Stimulated activated CD4-positive, alpha-beta T cell treated with anti-CD3 and anti-CD28 coated beads, Interleukin-4, amount 100 ng/mL, for 24 hours (primary cell): ENCODE data around the gene SNRNP70.
"Not testable (repeated sequence)": the region's sequence is repeated elsewhere in the genome, so short reads cannot be mapped to it uniquely, and the experiment has no call there.

Experiments
- DNase-seq: peaks from one replicate; pipeline ENCODE4 v3.0.0-alpha.2; 2020

SNRNP70 gene

GRCh38 chr19:49064768-49065611 is 20.3 kb upstream of the SNRNP70 start, which contains the start of gene NTF4:
NTF4 (minus strand) TSS chr19:49064818; CDS start chr19:49061997, 2,821 bp downstream.
- no peak for DNase-seq

DNA sequence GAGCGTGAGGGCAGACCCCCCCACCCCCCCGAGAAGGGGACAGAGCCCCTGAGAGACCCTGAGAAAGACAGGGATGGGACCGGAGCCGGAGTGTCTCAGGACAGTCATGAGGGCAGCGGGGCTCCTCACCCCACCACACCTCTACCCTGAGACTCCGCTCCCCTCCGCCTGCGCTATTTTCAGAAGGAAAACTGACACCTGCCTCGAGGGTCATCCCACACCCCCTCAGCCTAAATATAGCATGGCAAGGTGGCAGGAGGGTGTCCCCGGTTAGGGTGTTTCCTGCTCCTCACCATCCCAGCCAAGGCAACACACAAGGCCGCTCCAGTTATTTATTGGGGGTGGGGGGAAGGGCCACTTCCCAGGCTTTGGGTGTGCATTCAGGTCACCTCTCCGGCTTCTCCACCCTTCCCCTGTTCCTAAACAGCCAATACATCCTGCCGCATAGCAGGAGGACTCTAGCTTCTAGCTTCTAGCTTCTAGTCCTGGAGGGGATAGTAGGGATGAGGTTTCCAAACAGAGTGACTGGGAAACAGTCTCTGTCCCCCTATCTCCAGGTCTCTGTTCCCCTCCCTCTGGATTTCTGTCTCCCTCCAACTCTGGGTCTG is 19.2 kb upstream of the SNRNP70 start:
- DNase-seq = no peak

DNA sequence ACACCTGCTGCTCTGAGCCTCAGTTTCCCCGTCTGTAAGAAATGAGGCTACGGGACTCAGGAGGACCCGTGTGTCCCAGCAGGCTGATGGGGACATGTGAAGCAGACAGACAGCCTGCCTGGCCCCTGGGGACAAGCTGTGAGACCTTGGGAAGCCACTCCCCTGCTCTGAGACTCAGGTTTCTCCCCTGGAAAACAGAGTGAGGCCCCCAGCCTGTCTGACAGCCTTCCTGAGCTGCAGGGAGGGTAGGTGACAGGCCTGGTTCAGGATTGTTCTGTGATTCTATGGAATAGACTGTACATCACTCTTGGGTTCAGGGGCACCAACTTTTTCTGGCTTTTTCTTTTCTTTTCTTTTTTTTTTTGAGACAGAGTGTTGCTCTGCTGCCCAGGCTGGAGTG is 17.7 kb upstream of the SNRNP70 start:
- no peak for DNase-seq

DNA sequence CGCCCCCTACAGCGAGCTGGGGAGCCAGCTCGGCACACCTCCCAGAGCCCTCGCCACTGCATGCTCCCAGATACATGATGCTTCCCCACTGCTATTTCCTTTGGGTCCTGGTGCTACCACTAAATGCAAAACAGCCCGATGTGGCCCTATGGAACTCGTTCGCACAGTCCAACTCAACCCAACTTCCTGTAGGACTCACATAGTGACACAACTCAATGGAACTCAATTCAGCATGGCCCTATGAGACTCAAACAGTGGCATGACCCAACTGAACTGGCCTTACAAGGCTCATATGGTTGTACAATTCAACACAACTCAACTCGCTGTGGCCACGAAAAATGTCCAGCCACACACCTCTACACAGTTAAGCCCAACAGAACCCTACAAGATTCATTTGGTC is 16.2 kb upstream of the SNRNP70 start:
- no peak for DNase-seq

- no peak for DNase-seq
Observed at GRCh38 chr19:49070416-49070815, 14.8 kb upstream of the SNRNP70 start.

GRCh38 chr19:49071860-49072547 is 13.2 kb upstream of the SNRNP70 start:
- DNase-seq = no peak

DNA sequence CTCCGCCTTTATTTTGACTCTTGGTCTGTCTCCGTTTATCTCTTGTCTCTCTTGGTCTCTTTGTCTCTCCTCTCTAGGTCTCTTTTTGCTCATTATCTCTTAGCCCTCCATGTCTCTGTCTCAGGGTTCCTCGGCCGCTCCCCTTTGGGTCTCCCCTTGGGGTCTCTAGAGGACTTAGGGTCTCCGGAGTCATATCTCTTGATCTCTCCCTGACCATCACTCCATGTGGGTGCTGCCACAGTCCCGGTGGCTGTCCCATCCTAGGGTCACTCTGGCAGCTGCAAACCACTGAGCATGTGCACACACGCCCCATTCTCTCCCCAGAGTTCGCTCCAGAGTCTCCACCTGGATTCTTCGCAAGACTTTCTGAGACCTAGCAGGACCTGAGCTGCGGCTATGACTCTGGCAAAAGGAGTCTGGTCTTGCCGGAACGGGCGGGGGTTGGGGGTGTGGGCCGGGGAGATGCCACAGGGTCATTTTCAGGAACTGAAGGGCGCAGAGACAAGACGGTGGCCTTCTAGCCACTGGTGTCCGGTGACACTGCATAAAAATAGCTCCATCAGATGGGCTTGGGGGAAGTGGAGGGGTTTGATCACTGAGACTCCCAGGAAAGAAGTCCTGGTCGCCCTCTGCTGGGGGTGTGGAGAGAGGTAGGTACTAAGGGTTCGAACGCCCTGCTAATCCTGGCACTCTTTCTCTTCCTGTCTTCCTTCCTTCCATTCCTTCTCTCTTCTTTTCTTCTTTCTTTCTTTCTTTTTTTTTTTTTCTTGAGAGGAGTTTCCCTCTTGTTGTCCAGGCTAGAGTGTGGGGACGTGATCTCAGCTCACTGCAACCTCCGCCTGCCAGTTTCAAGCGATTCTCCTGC is 11.5 kb upstream of the SNRNP70 start:
- no peak for DNase-seq

- not testable (repeated sequence) for DNase-seq
Observed at GRCh38 chr19:49074869-49075268, 10.4 kb upstream of the SNRNP70 start.

DNA sequence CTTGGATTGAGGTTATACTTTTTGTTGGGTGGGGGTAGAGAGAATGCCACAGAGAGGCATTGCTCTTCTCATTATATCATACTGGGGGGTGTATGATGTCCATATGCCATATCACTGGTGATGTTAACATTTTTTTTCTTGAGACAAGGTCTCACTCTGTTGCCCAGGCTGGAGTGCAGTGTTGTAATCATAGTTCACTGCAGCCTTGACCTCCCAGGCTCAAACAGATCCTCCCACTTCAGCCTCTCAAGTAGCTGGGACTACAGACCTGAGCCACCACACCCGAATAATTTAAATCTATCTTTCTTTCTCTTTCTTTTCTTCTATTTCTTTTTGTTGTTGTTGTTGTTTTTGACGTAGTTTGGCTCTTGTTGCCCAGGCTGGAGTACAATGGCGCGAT is 4.9 kb upstream of the SNRNP70 start:
- DNase-seq = no peak

- no peak for DNase-seq
Observed at GRCh38 chr19:49081273-49081672, 4.0 kb upstream of the SNRNP70 start.

DNA sequence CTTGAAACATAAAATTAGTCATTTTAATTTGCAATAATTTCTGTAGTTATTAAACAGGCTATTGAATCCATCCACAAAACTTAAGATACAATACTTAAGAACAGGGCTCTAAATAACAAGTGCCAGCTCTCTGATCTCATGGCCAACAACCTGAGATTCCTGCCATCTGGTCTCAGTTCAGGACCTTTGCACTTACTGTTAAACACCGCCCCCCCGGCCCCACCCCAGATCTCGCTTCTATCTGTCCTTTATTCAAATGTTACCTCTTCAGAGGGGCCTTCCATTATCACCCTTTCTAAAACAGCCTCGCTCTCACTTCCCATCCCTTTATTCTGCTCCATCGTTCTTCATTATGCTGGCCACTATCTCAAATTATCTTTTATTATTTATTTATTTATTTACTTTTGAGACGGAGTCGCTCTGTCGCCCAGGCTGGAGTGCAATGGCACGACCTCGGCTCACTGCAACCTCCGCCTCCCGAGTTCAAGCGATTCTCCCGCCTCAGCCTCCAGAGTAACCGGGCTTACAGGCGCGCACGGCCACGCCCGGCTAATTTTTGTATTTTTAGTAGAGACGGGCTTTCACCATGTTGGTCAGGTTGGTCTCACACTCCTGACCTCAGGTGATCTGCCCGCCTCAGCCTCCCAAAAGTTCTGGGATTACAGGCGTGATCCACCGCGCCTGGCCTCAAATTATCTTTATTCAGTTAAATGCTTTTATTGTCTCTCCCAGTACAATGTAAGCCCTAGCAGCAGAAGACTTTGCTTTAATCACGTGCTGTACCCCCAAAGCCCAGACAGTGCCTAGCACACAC is 838 bp upstream of the SNRNP70 start:
- DNase-seq = no peak

DNA sequence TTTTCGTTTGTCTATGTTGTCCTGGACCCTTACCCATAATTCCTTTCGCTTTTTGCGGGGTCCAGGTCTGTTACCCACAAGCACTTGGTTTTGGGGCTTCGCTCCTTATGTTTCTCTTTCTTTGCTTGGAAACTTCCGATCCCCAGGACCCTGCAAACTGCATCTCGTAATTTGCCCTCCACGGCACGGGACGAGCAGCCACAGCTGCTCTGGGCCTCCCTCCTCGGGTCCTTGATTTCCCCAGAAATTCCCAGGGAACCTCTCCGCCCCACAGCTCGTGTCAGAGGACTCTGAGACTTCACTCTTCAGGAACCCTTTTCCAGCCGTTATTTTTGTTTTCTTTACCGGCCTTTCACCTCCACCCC is 599 bp downstream of the SNRNP70 start:
- no peak for DNase-seq

- DNase-seq = no peak
Observed at GRCh38 chr19:49086296-49086695, 1.0 kb downstream of the SNRNP70 start.

DNA sequence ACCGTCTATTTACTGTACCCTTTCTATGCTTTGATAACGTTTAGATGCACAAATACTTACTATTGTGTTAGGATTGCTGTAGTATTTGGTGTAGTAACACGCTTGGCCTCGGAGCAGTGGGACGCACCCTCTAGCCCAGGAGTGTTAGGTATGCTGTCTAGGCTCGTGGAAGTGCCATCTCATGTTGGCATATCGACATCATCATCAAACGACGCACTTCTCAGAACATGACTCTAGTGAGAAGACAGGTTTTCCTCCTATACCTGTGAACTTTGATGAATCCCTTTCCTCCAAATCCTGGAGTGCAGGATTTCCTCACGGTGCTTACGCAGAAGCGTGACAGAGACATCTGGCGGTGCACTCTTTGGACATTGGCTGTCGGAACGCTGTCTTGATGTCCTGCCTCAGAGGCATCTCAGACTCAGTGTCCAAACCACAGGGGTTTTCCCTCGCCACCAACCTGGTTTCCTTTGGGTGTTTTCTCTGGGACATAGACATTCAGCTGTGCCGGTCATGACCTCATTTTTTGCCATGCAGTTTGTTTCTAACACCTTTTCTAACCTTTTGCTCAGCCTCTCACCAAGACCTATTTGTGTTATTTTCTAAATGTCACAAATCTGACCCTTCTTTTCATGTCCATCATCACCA is 6.3 kb downstream of the SNRNP70 start:
- no peak for DNase-seq

DNA sequence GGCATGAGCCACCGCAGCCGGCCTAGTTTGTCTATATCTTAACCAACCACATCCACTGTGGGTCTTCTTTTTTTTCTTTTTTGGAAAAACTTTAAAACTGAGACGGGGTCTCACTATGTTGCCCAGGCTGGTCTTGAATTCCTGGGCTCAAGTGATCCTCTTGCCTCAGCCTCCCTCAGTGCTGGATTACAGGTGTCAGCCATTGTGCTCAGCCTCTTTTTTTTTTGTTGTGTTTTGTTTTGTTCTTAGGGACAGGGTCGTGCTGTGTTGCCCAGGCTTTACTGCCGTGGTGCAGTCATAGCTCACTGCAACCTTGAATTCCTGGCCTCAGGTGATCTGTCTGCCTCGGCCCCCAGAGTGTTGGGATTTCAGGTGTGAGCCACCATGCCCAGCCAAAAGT is 7.4 kb downstream of the SNRNP70 start:
- DNase-seq = no peak

DNA sequence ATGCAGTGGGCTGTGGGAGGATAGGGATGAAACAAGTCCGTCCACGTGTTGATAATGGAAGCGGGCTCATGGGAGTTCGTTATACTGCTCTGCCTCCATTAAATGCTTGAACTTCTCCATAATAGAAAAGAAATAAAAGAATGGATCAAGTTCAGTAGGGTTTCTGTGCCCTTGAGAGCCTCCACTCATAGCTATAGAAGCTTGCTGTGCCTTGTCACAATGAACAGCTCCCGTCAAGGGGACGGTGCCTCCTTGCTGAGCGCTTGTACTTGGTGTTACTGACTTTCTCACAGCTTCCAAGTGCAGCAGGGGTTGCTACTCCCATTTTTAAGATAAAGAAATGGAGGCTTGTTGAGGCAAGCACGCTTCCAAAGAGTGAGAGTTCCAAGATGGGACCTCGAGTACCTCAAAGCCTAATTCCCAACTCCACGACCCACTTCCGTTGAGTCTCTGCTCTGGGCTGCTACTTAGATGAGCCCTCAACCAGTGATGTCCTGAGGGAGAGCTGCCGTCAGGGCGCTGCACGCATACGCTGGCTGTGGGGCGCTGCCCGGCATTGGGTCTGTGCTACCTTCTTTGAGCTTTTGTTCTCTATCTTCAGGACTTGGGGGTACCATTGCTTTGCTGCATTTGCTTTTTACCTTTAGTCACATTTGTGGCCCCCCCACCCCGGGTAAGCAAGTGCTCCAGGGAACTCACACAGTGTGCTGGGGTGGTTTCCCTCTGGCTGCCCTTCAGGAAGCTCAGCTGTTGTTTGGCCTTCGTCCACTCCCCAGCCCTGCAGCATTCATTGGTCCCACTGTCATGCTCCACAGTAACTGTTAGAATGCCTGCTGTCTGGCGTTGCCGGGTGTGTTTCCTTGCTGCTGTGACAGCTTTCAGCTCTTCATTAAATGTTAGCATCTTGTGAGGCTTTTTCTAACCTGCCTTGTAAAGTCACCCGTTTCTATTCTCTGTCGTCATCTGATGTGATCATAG is 9.5 kb downstream of the SNRNP70 start:
- DNase-seq = no peak

GRCh38 chr19:49097453-49098288 is 12.4 kb downstream of the SNRNP70 start:
- peak; percentile 76 for DNase-seq

DNA sequence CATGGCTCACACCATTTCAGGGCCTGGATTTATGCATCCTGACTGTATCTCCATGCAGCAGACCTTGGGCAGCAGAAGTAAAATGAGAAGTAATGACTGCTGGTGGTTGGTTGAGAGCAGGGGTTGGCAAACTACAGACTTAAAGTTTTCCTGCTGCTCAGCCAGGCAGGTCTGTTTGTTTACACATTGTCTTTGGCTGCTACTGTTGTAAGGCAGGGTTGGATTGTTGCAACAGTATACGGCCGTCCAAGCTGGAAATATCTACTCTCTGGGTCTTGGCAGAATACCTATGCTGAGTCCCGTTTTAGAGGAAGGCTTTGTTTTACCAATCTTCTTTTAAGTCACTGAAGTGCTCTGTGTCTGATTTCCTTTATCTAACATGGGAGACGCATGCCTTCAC is 13.5 kb downstream of the SNRNP70 start:
- no peak for DNase-seq

- DNase-seq = no peak
Observed at GRCh38 chr19:49101160-49101559, 15.9 kb downstream of the SNRNP70 start.
